LNCaP clone FGC (cell line): ENCODE results near the gene GPRC5D.

Source experiments
- DNase-seq: peaks from one replicate; pipeline ENCODE4 v3.0.0-alpha.2; 2011; ENCODE audit warnings: low read depth
- H3K4me3 ChIP-seq: 2 replicates; pipeline ENCODE4 v1.5.1; 2011; ENCODE audit warnings: mild to moderate bottlenecking, low read depth, low read length, control low read depth
- CTCF ChIP-seq: IDR thresholded peaks from 2 replicates; pipeline ENCODE4 v1.5.1; 2012; ENCODE audit warnings: mild to moderate bottlenecking; ENCODE audit not compliant: control insufficient read depth, insufficient read depth; ENCODE audit errors: extremely low read depth

The GPRC5D gene

GRCh38 chr12:12898136-12898717, 53.7 kb downstream of the GPRC5D start:
- no peak for DNase-seq
- H3K4me3 ChIP-seq = no peak overlapping the region
- TF ChIP-seq CTCF = no peak

- no peak overlapping the region for H3K4me3 ChIP-seq
- no peak for TF ChIP-seq CTCF
- DNase-seq = no peak
Measured at GRCh38 chr12:12897302-12897701, 54.7 kb downstream of the GPRC5D start.

GRCh38 chr12:12896260-12896659, 55.7 kb downstream of the GPRC5D start:
- DNase-seq = no peak
- TF ChIP-seq CTCF = no peak
- H3K4me3 ChIP-seq = no peak overlapping the region

GRCh38 chr12:12893438-12893837, 58.5 kb downstream of the GPRC5D start:
- no peak for TF ChIP-seq CTCF
- H3K4me3 ChIP-seq = no peak overlapping the region
- no peak for DNase-seq

- DNase-seq = no peak
- H3K4me3 ChIP-seq = no peak overlapping the region
- TF ChIP-seq CTCF = no peak
Measured at GRCh38 chr12:12892681-12893141, 59.3 kb downstream of the GPRC5D start.

- no peak for TF ChIP-seq CTCF
- no peak for DNase-seq
- H3K4me3 ChIP-seq = no peak overlapping the region
Measured at GRCh38 chr12:12891881-12892355, 60.1 kb downstream of the GPRC5D start.
